Astrocyte of the spinal cord (primary cell): ENCODE data around the gene UGT1A4.
"Not testable (repeated sequence)": the region's sequence is repeated elsewhere in the genome, so short reads cannot be mapped to it uniquely, and the experiment has no call there.

Experiments
- DNase-seq: peaks from one replicate; pipeline ENCODE4 v3.0.0; 2011; ENCODE audit warnings: low read depth, low spot score
- H3K4me3 ChIP-seq: 2 replicates; pipeline ENCODE4 v1.5.1; 2011; ENCODE audit warnings: low read depth, mild to moderate bottlenecking, low read length, moderate library complexity
- in situ Hi-C: cut with HindIII; loops from 2 replicates; pipeline ENCODE4 v1.10.0; 2017; ENCODE audit warnings: low sequenced_read_pairs
- TF ChIP-seq, protein P1 (sequence below): IDR thresholded peaks from 2 replicates; pipeline ENCODE4 v1.5.1; 2012; ENCODE audit warnings: low read depth, mild to moderate bottlenecking, low read length, inconsistent platforms

Gene UGT1A4

DNA sequence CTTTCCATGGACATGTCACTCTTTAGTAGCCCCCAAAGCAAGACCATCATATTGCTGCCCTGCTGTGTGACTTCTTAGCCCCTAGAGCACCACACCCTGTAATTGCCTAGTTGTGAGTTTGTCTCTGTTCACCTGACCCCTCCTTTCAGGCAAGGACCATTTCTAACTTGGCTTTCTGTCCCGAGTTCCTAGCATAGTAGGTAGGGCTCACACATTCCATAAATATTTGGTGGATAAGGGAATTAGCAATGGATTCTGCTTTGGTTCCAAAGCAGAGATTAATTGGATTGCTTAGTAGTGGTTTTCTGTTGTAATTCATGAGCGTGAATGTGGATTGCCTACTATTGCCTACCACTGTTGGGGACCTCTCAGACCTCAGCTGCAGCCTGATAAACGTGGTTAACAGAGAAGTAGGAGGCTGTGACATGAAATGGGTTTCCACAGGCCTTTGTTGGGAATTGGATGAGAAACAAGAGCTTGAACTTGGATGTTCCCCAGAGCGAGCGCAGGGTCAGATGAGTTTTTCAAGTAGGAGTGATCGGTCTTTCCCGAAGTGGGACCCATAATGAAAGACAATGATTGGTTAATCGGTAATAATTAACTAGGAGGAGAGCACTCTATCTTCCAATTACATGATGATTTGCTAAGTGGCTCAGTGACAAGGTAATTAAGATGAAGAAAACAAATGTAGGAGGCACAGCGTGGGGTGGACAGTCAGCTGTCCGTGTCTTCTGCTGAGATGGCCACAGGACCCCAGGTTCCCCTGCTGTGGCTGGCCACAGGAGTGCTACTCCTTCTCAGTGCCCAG lies 28.1 kb downstream of the UGT1A4 start:
- no peak for DNase-seq
- in situ Hi-C loops: no loop called here
- H3K4me3 ChIP-seq: no peak overlapping the region
- TF ChIP-seq, protein P1, sequence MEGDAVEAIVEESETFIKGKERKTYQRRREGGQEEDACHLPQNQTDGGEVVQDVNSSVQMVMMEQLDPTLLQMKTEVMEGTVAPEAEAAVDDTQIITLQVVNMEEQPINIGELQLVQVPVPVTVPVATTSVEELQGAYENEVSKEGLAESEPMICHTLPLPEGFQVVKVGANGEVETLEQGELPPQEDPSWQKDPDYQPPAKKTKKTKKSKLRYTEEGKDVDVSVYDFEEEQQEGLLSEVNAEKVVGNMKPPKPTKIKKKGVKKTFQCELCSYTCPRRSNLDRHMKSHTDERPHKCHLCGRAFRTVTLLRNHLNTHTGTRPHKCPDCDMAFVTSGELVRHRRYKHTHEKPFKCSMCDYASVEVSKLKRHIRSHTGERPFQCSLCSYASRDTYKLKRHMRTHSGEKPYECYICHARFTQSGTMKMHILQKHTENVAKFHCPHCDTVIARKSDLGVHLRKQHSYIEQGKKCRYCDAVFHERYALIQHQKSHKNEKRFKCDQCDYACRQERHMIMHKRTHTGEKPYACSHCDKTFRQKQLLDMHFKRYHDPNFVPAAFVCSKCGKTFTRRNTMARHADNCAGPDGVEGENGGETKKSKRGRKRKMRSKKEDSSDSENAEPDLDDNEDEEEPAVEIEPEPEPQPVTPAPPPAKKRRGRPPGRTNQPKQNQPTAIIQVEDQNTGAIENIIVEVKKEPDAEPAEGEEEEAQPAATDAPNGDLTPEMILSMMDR: no peak

GRCh38 chr2:233747283-233747544 lies 28.7 kb downstream of the UGT1A4 start:
- TF ChIP-seq, protein P1: no peak
- in situ Hi-C loops: no loop called here
- no peak overlapping the region for H3K4me3 ChIP-seq
- DNase-seq: no peak

- DNase-seq, in situ Hi-C loops, H3K4me3 ChIP-seq: not testable (repeated sequence)
Measured at GRCh38 chr2:233750689-233751088, 32.2 kb downstream of the UGT1A4 start.

GRCh38 chr2:233751212-233752009 lies 32.9 kb downstream of the UGT1A4 start:
- in situ Hi-C loops, H3K4me3 ChIP-seq, DNase-seq: not testable (repeated sequence)

DNA sequence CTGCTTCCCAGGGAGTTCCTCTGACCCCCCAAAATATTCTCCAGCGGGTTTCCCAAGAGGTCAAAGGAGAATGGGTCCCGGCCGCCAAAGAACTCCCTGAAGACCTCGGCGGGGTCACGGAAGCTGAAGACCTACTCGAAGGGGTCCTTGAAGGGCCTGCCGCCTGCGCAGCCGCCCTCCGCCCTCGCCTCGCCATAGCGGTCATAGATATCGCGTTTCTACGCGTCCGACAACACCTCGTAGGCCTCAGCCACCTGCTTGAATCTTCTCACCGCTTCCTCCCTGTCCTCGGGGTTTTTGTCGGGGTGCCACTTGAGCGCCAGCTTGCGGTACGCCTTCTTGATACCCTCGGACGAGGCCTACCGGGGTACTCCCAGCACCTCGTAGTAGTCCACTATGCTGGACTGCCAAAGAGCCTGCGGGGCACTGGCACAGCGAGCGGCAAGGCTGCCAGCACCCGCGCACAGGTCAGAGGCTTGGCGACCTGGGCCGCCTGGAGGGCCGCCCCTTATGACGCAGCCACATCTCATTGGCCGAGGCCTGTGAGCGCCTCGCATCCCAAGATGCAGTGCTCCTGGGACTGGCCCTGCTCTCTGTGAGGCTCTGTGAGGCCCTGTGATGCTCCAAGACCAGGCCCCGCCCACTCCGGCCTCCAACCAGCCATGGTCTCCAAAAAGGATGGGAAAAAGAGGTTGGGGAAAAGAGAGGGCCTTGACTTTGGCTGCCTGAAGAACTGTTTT lies 36.5 kb downstream of the UGT1A4 start:
- no peak overlapping the region for H3K4me3 ChIP-seq
- in situ Hi-C loops: no loop called here
- DNase-seq: no peak
- TF ChIP-seq, protein P1: no peak

DNA sequence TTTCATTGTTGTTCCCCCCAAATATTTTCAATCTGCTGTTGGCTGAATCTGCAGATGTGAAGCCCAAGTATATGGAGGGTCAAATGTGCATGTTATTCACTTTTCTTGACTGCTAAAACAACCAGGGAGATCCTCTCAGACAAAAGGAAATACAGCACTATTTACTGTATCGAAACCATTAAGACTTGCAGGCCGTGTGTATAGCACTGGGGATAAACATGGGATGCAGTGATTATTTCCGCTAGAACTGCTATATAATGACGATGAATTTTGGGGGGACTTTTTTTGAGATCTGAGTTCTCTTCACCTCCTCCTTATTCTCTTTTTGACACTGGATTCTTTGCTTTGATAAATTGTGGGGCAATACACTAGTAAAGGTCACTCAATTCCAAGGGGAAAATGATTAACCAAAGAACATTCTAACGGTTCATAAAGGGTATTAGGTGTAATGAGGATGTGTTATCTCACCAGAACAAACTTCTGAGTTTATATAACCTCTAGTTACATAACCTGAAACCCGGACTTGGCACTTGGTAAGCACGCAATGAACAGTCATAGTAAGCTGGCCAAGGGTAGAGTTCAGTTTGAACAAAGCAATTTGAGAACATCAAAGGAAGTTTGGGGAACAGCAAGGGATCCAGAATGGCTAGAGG lies 38.0 kb downstream of the UGT1A4 start:
- H3K4me3 ChIP-seq: no peak overlapping the region
- TF ChIP-seq, protein P1: no peak
- no peak for DNase-seq
- in situ Hi-C loops: no loop called here

DNA sequence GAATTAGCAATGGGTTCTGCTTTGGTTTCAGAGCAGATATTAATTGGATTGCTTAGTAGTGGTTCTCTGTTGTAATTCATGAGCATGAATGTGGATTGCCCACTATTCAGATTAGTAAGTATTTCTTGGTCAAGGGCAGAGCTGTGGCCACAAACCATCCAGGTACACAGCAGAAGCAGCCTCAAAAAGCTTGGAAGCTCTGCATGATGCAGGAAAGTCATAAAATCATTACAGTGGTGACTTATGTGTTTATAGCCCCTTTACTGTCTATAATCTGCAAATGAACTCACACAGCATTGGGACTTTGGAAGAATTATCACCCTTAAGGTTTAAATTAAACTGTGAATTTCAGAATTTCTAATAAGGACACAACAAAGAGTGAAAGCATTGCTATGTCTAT lies 39.6 kb downstream of the UGT1A4 start:
- no peak for DNase-seq
- in situ Hi-C loops: no loop called here
- H3K4me3 ChIP-seq: no peak overlapping the region
- TF ChIP-seq, protein P1: no peak
